EL (cell line): ENCODE results near the gene ITFG2.
"Not testable (repeated sequence)": the region's sequence is repeated elsewhere in the genome, so short reads cannot be mapped to it uniquely, and the experiment has no call there.

Source experiments
- DNase-seq: peaks from one replicate; pipeline ENCODE4 v3.0.0-alpha.2; 2016

ITFG2 gene

GRCh38 chr12:2832550-2833127 lies 20.2 kb downstream of the ITFG2 start:
- no peak for DNase-seq

- DNase-seq: no peak
Observed at GRCh38 chr12:2833327-2833726, 20.9 kb downstream of the ITFG2 start.

- DNase-seq: no peak
Observed at GRCh38 chr12:2833810-2834209, 21.3 kb downstream of the ITFG2 start.

GRCh38 chr12:2834581-2835491 lies 22.4 kb downstream of the ITFG2 start, which contains the start of gene NRIP2:
Gene NRIP2, minus strand, starts transcription at chr12:2835035. Its CDS starts 52 bp downstream, at chr12:2834983.
- DNase-seq: no peak

GRCh38 chr12:2835691-2836403 lies 23.4 kb downstream of the ITFG2 start:
- DNase-seq: no peak

- no peak for DNase-seq
Observed at GRCh38 chr12:2836574-2836973, 24.1 kb downstream of the ITFG2 start.

- DNase-seq: no peak
Observed at GRCh38 chr12:2841056-2841650, 28.7 kb downstream of the ITFG2 start.

GRCh38 chr12:2842948-2843347 lies 30.5 kb downstream of the ITFG2 start:
- DNase-seq: no peak

GRCh38 chr12:2844786-2845185 lies 32.3 kb downstream of the ITFG2 start:
- DNase-seq: peak; percentile 29

- peak; percentile 79 for DNase-seq
Observed at GRCh38 chr12:2845280-2845679, 32.8 kb downstream of the ITFG2 start.

- DNase-seq: no peak
Observed at GRCh38 chr12:2851931-2852330, 39.5 kb downstream of the ITFG2 start.

- peak; percentile 82 for DNase-seq
Observed at GRCh38 chr12:2853626-2854025, 41.2 kb downstream of the ITFG2 start.

- DNase-seq: no peak
Observed at GRCh38 chr12:2854669-2855453, 42.4 kb downstream of the ITFG2 start.

GRCh38 chr12:2855546-2855945 lies 43.1 kb downstream of the ITFG2 start:
- DNase-seq: no peak

GRCh38 chr12:2856051-2856450 lies 43.6 kb downstream of the ITFG2 start:
- DNase-seq: no peak

- no peak for DNase-seq
Observed at GRCh38 chr12:2857021-2857431, 44.6 kb downstream of the ITFG2 start, which contains the start of gene TEX52. Gene TEX52, minus strand, starts transcription at chr12:2857039. Its CDS starts 13 bp downstream, at chr12:2857026.

GRCh38 chr12:2857576-2857975 lies 45.1 kb downstream of the ITFG2 start:
- DNase-seq: no peak

GRCh38 chr12:2858334-2858733 lies 45.9 kb downstream of the ITFG2 start:
- DNase-seq: no peak

- no peak for DNase-seq
Observed at GRCh38 chr12:2858944-2859421, 46.5 kb downstream of the ITFG2 start.

- no peak for DNase-seq
Observed at GRCh38 chr12:2860170-2860569, 47.7 kb downstream of the ITFG2 start.

GRCh38 chr12:2862876-2863275 lies 50.4 kb downstream of the ITFG2 start:
- no peak for DNase-seq

GRCh38 chr12:2863402-2863801 lies 50.9 kb downstream of the ITFG2 start:
- DNase-seq: not testable (repeated sequence)
